Neutrophil (primary cell): Measurements from ENCODE around the gene TMSB10.
"Not testable (repeated sequence)": the region's sequence is repeated elsewhere in the genome, so short reads cannot be mapped to it uniquely, and the experiment has no call there.

ENCODE experiments used
- H3K27ac ChIP-seq: fragments of 200-600 bp; sonication (generic); 2 replicates; pipeline ENCODE4 v1.5.1; 2016; ENCODE audit warnings: mild to moderate bottlenecking, moderate library complexity
- H3K27me3 ChIP-seq: fragments of 200-600 bp; sonication (generic); 2 replicates; pipeline ENCODE4 v1.6.0; 2016; ENCODE audit warnings: mild to moderate bottlenecking
- H3K36me3 ChIP-seq: fragments of 200-600 bp; sonication (generic); 2 replicates; pipeline ENCODE4 v1.5.1; 2017
- H3K4me1 ChIP-seq, 2 experiments: fragments of 200-600 bp in 1 of 2; sonication (generic) in 1 of 2; 1 replicate in 1 of 2; 2 replicates in 1 of 2; pipeline versions ENCODE4 v1.5.1 to v1.6.1; 2013 to 2016; ENCODE audit warnings: low read depth in 1 of 2, low read length in 1 of 2, mild to moderate bottlenecking in 1 of 2, moderate library complexity in 1 of 2; ENCODE audit not compliant: control insufficient read depth in 1 of 2, insufficient read depth in 1 of 2
- H3K4me3 ChIP-seq, 2 experiments: fragments of 200-600 bp in 1 of 2; sonication (generic) in 1 of 2; 1 replicate in 1 of 2; 2 replicates in 1 of 2; pipeline ENCODE4 v1.5.1; 2013 to 2016; ENCODE audit warnings: low read depth in 1 of 2, low read length in 1 of 2, mild to moderate bottlenecking in 1 of 2, moderate library complexity in 1 of 2
- H3K9me3 ChIP-seq: fragments of 200-600 bp; sonication (generic); 2 replicates; pipeline ENCODE4 v1.5.1; 2016
- TF ChIP-seq, protein P1 (sequence below): fragments of 200-600 bp; sonication (generic); IDR thresholded peaks from 2 replicates; pipeline ENCODE4 v1.5.1; 2016; ENCODE audit warnings: antibody characterized with exemption

The TMSB10 gene

DNA sequence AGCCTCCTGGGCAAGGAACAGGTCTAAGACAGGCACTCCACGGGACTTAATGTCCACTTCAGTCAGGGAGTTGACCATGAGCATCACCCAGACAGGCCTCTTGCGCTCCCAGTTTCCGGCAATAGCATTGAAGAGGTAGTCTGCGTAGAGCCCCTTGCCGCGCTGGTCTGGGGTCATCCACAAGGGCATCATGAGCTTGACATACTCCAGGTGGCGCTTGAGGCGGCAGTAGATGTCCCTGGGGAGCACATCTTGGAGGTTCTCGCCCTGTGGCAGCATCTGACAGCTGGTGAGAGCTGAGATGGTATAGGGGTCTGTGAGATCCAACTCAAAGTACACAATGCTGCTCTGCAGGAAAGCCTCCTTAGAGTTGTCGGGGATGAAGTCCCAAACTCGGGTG lies 35.1 kb upstream of the TMSB10 start:
- no peaks in the 10 kb centered on the region for H3K4me1 ChIP-seq
- TF ChIP-seq, protein P1, sequence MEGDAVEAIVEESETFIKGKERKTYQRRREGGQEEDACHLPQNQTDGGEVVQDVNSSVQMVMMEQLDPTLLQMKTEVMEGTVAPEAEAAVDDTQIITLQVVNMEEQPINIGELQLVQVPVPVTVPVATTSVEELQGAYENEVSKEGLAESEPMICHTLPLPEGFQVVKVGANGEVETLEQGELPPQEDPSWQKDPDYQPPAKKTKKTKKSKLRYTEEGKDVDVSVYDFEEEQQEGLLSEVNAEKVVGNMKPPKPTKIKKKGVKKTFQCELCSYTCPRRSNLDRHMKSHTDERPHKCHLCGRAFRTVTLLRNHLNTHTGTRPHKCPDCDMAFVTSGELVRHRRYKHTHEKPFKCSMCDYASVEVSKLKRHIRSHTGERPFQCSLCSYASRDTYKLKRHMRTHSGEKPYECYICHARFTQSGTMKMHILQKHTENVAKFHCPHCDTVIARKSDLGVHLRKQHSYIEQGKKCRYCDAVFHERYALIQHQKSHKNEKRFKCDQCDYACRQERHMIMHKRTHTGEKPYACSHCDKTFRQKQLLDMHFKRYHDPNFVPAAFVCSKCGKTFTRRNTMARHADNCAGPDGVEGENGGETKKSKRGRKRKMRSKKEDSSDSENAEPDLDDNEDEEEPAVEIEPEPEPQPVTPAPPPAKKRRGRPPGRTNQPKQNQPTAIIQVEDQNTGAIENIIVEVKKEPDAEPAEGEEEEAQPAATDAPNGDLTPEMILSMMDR: no peak
- H3K27ac ChIP-seq: no peak overlapping the region
- no peaks in the 10 kb centered on the region for H3K36me3 ChIP-seq
- H3K27me3 ChIP-seq: peaks cover 4% of the 10 kb centered on the region
- H3K9me3 ChIP-seq: no peaks in the 10 kb centered on the region
- no peak overlapping the region for H3K4me3 ChIP-seq

DNA sequence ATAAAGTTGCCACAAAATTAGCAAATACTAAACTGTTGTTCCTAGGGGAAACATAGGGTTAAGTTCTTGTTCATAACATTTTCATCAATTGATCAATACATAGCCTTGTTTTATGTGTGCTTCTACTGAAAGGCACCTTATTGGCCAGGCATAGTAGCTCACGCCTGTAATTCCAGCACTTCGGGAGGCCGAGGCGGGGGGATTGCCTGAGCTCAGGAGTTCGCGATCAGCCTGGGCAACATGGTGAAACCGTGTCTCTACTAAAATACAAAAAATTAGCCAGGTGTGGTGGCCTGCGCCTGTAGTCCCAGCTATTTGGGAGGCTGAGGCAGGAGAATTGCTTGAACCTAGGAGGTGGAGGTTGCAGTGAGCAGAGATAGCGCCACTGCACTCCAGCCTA lies 32.8 kb upstream of the TMSB10 start:
- not testable (repeated sequence) for H3K9me3 ChIP-seq, H3K4me3 ChIP-seq, H3K4me1 ChIP-seq, H3K27ac ChIP-seq, H3K36me3 ChIP-seq
- H3K27me3 ChIP-seq: peaks cover 20% of the 10 kb centered on the region

DNA sequence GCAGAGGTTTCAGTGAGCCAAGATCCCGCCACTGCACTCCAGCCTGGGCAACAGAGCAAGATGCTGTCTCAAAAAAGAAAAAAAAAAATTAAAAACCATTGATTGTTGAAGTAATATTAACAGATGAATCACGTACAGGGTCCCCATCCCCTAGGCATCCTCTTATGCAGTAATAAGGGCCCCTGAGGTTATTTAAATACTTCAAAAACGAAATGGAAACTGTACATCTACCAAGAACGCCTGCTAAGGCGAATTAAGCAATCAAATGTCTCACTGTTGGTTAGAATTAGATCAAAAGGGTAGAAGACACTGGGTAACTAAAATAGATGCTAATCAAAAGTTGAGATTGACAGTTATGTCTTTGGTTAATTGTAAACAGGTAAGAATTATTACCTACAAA lies 32.1 kb upstream of the TMSB10 start:
- no peaks in the 10 kb centered on the region for H3K9me3 ChIP-seq
- H3K4me3 ChIP-seq: no peak overlapping the region
- peaks cover 26% of the 10 kb centered on the region for H3K27me3 ChIP-seq
- H3K27ac ChIP-seq: no peak overlapping the region
- H3K4me1 ChIP-seq: no peaks in the 10 kb centered on the region
- H3K36me3 ChIP-seq: no peaks in the 10 kb centered on the region
- TF ChIP-seq, protein P1: no peak

DNA sequence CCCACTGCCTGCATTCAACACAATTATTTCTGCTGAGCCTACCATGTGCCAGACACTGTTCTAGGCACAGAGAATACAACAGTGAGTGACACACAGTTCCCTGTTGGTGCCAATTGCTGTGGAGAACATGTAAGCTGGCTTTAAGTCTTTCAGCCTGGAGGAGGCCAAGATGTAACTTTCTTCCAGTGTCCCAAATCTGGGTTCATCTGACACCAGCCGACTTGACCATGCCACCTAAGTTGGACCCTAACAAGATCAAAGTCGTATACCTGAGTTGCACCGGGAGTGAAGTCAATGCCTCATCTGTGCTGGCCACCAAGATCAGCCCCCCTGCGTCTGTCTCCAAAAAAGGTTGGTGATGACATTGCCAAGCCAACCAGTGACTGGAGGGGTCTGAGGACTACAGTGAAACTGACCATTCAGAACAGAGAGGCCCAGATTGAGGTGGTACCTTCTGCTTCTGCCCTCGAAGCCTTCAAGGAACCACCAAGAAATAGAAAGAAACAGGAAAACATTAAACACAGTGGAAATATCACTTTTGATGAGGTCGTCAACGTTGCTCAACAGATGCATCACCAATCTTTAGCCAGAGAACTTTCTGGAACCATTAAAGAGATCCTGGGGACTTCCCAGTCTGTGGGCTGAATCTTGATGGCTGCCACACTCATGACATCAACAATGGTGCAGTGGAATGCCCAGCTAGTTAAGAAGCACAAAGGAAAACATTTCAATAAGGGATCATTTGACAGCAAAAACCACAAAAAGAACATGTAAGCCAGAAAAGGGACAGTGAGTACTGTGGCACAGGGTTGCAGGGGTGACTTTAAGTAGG lies 30.9 kb upstream of the TMSB10 start:
- no peak overlapping the region for H3K4me3 ChIP-seq
- peaks cover 0 to 2% of the 10 kb centered on the region in 2 experiments for H3K4me1 ChIP-seq

GRCh38 chr2:84875213-84875560 lies 30.3 kb upstream of the TMSB10 start:
- TF ChIP-seq, protein P1: no peak

More for the DNA sequence above, 30.9 kb upstream of the TMSB10 start:
- no peaks in the 10 kb centered on the region for H3K36me3 ChIP-seq
- H3K9me3 ChIP-seq: no peaks in the 10 kb centered on the region
- TF ChIP-seq, protein P1: no peak
- H3K27ac ChIP-seq: no peak overlapping the region
- peaks cover 39% of the 10 kb centered on the region for H3K27me3 ChIP-seq

DNA sequence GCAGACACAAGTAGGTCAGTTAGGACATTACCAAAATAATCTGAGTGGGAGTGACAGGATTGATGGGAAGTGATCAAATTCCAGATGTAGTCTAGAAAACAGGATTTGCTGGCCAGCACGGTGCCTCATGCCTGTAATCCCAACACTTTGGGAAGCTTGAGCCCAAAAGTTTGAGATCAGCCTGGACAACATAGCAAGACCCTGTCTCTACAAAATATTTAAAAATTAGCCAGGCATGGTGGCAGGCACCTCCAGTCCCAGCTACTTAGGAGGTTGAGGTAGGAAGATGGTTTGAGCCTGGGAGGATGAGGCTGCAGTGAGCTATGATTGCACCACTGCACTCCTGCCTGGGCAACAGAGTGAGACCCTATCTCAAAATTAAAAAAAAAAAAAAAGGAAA lies 29.8 kb upstream of the TMSB10 start:
- H3K9me3 ChIP-seq, H3K36me3 ChIP-seq, H3K27ac ChIP-seq, H3K4me3 ChIP-seq: not testable (repeated sequence)
- Histone ChIP-seq H3K4me1 (peaks cover 7 to 13% of the 10 kb centered on the region in 2 experiments), H3K27me3 (peaks cover 49% of the 10 kb centered on the region)

More at GRCh38 chr2:84875213-84875560, 30.3 kb upstream of the TMSB10 start:
- Histone ChIP-seq H3K4me1 (peaks cover 3 to 8% of the 10 kb centered on the region in 2 experiments), H3K27ac (no peak overlapping the region), H3K27me3 (peaks cover 45% of the 10 kb centered on the region), H3K9me3 (no peaks in the 10 kb centered on the region), H3K4me3 (no peak overlapping the region), H3K36me3 (no peaks in the 10 kb centered on the region)
